ENCODE results near the gene CD2AP.

Gene CD2AP

GRCh38 chr6:47476781-47477496, 650 bp upstream of the CD2AP start:
- TF ChIP-seq ZNF565 (CRISPR knock-in tag; conservative IDR thresholded peaks at IDR 0.05; ENCODE audit: low read depth) (no peak), ZFP30 (CRISPR knock-in tag; IDR thresholded peaks at IDR 0.05) (no peak), TOX (CRISPR knock-in tag; IDR thresholded peaks at IDR 0.05; ENCODE audit: borderline replicate concordance) (no peak), PATZ1 (CRISPR knock-in tag; IDR thresholded peaks at IDR 0.05; ENCODE audit: borderline replicate concordance) (no peak), ZNF8 (CRISPR knock-in tag; IDR thresholded peaks at IDR 0.05) (no peak), TSHZ2 (CRISPR knock-in tag; IDR thresholded peaks at IDR 0.05) (no peak), PPARA (CRISPR knock-in tag; IDR thresholded peaks at IDR 0.05; ENCODE audit: borderline replicate concordance) (no peak), RARB (CRISPR knock-in tag; IDR thresholded peaks at IDR 0.05) (no peak)

GRCh38 chr6:47478233-47479139, 897 bp downstream of the CD2AP start:
- ATAC-seq = peak; percentile 64
- no peak for TF ChIP-seq TCF4 (CRISPR knock-in tag; IDR thresholded peaks at IDR 0.05; ENCODE audit: borderline replicate concordance)
- TF ChIP-seq ARNTL (CRISPR knock-in tag; IDR thresholded peaks at IDR 0.05; ENCODE audit: borderline replicate concordance, low read depth) = no peak
- no peak for TF ChIP-seq TSHZ2 (CRISPR knock-in tag; IDR thresholded peaks at IDR 0.05)
- no peak for TF ChIP-seq CREB5 (CRISPR knock-in tag; IDR thresholded peaks at IDR 0.05; ENCODE audit: low read depth)
- TF ChIP-seq RARB (CRISPR knock-in tag; IDR thresholded peaks at IDR 0.05) = no peak
- TF ChIP-seq SNAI2 (CRISPR knock-in tag; IDR thresholded peaks at IDR 0.05) = no peak
- no peak for TF ChIP-seq ZNF8 (CRISPR knock-in tag; IDR thresholded peaks at IDR 0.05)
- TF ChIP-seq ZFP3 (CRISPR knock-in tag; IDR thresholded peaks at IDR 0.05) = no peak
- TF ChIP-seq BACH2 (CRISPR knock-in tag; IDR thresholded peaks at IDR 0.05; ENCODE audit: borderline replicate concordance) = no peak

More at GRCh38 chr6:47476781-47477496, 650 bp upstream of the CD2AP start:
- ATAC-seq = no peak; the same call in 2 of the 3 replicates

- ATAC-seq = no peak
- TF ChIP-seq PATZ1 (CRISPR knock-in tag; IDR thresholded peaks at IDR 0.05; ENCODE audit: borderline replicate concordance) = no peak
- TF ChIP-seq ARNTL (CRISPR knock-in tag; IDR thresholded peaks at IDR 0.05; ENCODE audit: borderline replicate concordance, low read depth) = no peak
- no peak for TF ChIP-seq TCF4 (CRISPR knock-in tag; IDR thresholded peaks at IDR 0.05; ENCODE audit: borderline replicate concordance)
- TF ChIP-seq BACH2 (CRISPR knock-in tag; IDR thresholded peaks at IDR 0.05; ENCODE audit: borderline replicate concordance) = no peak
- TF ChIP-seq POU6F1 (CRISPR knock-in tag; IDR thresholded peaks at IDR 0.05; ENCODE audit: borderline replicate concordance, low read depth) = no peak
- no peak for TF ChIP-seq ZC3H10 (CRISPR knock-in tag; IDR thresholded peaks at IDR 0.05)
- TF ChIP-seq ESRRG (CRISPR knock-in tag; IDR thresholded peaks at IDR 0.05) = no peak
These were observed 1.5 kb downstream of the CD2AP start for GRCh38 chr6:47479140-47479508.

All from SK-N-SH treated with all-trans-retinoic acid at 6 μM for 48 hours (cell line).